ENCODE measurements around the gene UGT1A7.

UGT1A7 gene

GRCh38 chr2:233819884-233820773, 138.4 kb downstream of the UGT1A7 start:
- DNase-seq = no peak

- DNase-seq = no peak
These were observed 139.0 kb downstream of the UGT1A7 start for GRCh38 chr2:233820774-233821105.

- no peak for DNase-seq
These were observed 139.5 kb downstream of the UGT1A7 start for GRCh38 chr2:233821196-233821595.

- DNase-seq = no peak
These were observed 140.0 kb downstream of the UGT1A7 start for GRCh38 chr2:233821709-233822100.

- DNase-seq = no peak
These were observed 140.5 kb downstream of the UGT1A7 start for GRCh38 chr2:233822101-233822771.

Measured in CD4-positive, alpha-beta T cell treated with Interleukin-6 for 4 hours (primary cell).